ENCODE measurements around the gene MYL5.

The MYL5 gene

GRCh38 chr4:700587-701264 is 26.4 kb downstream of the MYL5 start:
- no peak for ATAC-seq
- no peak for TF ChIP-seq TCF4 (CRISPR knock-in tag; IDR thresholded peaks at IDR 0.05; ENCODE audit: borderline replicate concordance)
- TF ChIP-seq SNAI2 (CRISPR knock-in tag; IDR thresholded peaks at IDR 0.05), result no peak
- TF ChIP-seq PPARA (CRISPR knock-in tag; IDR thresholded peaks at IDR 0.05; ENCODE audit: borderline replicate concordance), result no peak
- TF ChIP-seq ZC3H10 (CRISPR knock-in tag; IDR thresholded peaks at IDR 0.05), result no peak
- no peak for TF ChIP-seq CSRNP3 (CRISPR knock-in tag; IDR thresholded peaks at IDR 0.05)
- no peak for TF ChIP-seq ZNF565 (CRISPR knock-in tag; conservative IDR thresholded peaks at IDR 0.05; ENCODE audit: low read depth)
- no peak for TF ChIP-seq ISL1 (CRISPR knock-in tag; IDR thresholded peaks at IDR 0.05)
- TF ChIP-seq BACH2 (CRISPR knock-in tag; IDR thresholded peaks at IDR 0.05; ENCODE audit: borderline replicate concordance), result no peak
- no peak for TF ChIP-seq ZNF8 (CRISPR knock-in tag; IDR thresholded peaks at IDR 0.05)
- no peak for TF ChIP-seq ZFP3 (CRISPR knock-in tag; IDR thresholded peaks at IDR 0.05)
- no peak for TF ChIP-seq ZNF70 (CRISPR knock-in tag; IDR thresholded peaks at IDR 0.05)
- no peak for TF ChIP-seq POU6F1 (CRISPR knock-in tag; IDR thresholded peaks at IDR 0.05; ENCODE audit: borderline replicate concordance, low read depth)

GRCh38 chr4:702618-703048 is 28.3 kb downstream of the MYL5 start:
- no peak for ATAC-seq
- TF ChIP-seq PPARA (CRISPR knock-in tag; IDR thresholded peaks at IDR 0.05; ENCODE audit: borderline replicate concordance) (no peak), ARNTL (CRISPR knock-in tag; IDR thresholded peaks at IDR 0.05; ENCODE audit: borderline replicate concordance, low read depth) (no peak), ISL1 (CRISPR knock-in tag; IDR thresholded peaks at IDR 0.05) (no peak), ZNF70 (CRISPR knock-in tag; IDR thresholded peaks at IDR 0.05) (no peak), ZFP30 (CRISPR knock-in tag; IDR thresholded peaks at IDR 0.05) (no peak), ZNF565 (CRISPR knock-in tag; conservative IDR thresholded peaks at IDR 0.05; ENCODE audit: low read depth) (no peak), ESRRG (CRISPR knock-in tag; IDR thresholded peaks at IDR 0.05) (no peak), RARB (CRISPR knock-in tag; IDR thresholded peaks at IDR 0.05) (no peak), BACH2 (CRISPR knock-in tag; IDR thresholded peaks at IDR 0.05; ENCODE audit: borderline replicate concordance) (no peak), GLIS3 (CRISPR knock-in tag; IDR thresholded peaks at IDR 0.05) (no peak), ZFP3 (CRISPR knock-in tag; IDR thresholded peaks at IDR 0.05) (no peak), TCF4 (CRISPR knock-in tag; IDR thresholded peaks at IDR 0.05; ENCODE audit: borderline replicate concordance) (no peak), CSDC2 (CRISPR knock-in tag; IDR thresholded peaks at IDR 0.05) (no peak)

GRCh38 chr4:703336-704197 is 29.2 kb downstream of the MYL5 start:
- no peak for TF ChIP-seq PPARA (CRISPR knock-in tag; IDR thresholded peaks at IDR 0.05; ENCODE audit: borderline replicate concordance)
- TF ChIP-seq, protein P1, sequence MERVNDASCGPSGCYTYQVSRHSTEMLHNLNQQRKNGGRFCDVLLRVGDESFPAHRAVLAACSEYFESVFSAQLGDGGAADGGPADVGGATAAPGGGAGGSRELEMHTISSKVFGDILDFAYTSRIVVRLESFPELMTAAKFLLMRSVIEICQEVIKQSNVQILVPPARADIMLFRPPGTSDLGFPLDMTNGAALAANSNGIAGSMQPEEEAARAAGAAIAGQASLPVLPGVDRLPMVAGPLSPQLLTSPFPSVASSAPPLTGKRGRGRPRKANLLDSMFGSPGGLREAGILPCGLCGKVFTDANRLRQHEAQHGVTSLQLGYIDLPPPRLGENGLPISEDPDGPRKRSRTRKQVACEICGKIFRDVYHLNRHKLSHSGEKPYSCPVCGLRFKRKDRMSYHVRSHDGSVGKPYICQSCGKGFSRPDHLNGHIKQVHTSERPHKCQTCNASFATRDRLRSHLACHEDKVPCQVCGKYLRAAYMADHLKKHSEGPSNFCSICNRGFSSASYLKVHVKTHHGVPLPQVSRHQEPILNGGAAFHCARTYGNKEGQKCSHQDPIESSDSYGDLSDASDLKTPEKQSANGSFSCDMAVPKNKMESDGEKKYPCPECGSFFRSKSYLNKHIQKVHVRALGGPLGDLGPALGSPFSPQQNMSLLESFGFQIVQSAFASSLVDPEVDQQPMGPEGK (CRISPR knock-in tag; IDR thresholded peaks at IDR 0.05; ENCODE audit: borderline replicate concordance), result no peak
- TF ChIP-seq, protein P2, sequence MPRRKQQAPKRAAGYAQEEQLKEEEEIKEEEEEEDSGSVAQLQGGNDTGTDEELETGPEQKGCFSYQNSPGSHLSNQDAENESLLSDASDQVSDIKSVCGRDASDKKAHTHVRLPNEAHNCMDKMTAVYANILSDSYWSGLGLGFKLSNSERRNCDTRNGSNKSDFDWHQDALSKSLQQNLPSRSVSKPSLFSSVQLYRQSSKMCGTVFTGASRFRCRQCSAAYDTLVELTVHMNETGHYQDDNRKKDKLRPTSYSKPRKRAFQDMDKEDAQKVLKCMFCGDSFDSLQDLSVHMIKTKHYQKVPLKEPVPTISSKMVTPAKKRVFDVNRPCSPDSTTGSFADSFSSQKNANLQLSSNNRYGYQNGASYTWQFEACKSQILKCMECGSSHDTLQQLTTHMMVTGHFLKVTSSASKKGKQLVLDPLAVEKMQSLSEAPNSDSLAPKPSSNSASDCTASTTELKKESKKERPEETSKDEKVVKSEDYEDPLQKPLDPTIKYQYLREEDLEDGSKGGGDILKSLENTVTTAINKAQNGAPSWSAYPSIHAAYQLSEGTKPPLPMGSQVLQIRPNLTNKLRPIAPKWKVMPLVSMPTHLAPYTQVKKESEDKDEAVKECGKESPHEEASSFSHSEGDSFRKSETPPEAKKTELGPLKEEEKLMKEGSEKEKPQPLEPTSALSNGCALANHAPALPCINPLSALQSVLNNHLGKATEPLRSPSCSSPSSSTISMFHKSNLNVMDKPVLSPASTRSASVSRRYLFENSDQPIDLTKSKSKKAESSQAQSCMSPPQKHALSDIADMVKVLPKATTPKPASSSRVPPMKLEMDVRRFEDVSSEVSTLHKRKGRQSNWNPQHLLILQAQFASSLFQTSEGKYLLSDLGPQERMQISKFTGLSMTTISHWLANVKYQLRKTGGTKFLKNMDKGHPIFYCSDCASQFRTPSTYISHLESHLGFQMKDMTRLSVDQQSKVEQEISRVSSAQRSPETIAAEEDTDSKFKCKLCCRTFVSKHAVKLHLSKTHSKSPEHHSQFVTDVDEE (CRISPR knock-in tag; IDR thresholded peaks at IDR 0.05), result no peak
- TF ChIP-seq RARB (CRISPR knock-in tag; IDR thresholded peaks at IDR 0.05), result no peak
- no peak for TF ChIP-seq ARNTL (CRISPR knock-in tag; IDR thresholded peaks at IDR 0.05; ENCODE audit: borderline replicate concordance, low read depth)
- TF ChIP-seq TOX (CRISPR knock-in tag; IDR thresholded peaks at IDR 0.05; ENCODE audit: borderline replicate concordance), result no peak
- TF ChIP-seq BACH2 (CRISPR knock-in tag; IDR thresholded peaks at IDR 0.05; ENCODE audit: borderline replicate concordance), result no peak
- TF ChIP-seq ZFP3 (CRISPR knock-in tag; IDR thresholded peaks at IDR 0.05), result no peak
- no peak for TF ChIP-seq CSRNP3 (CRISPR knock-in tag; IDR thresholded peaks at IDR 0.05)
- no peak for TF ChIP-seq ZNF70 (CRISPR knock-in tag; IDR thresholded peaks at IDR 0.05)
- no peak for TF ChIP-seq ZNF565 (CRISPR knock-in tag; conservative IDR thresholded peaks at IDR 0.05; ENCODE audit: low read depth)
- no peak for TF ChIP-seq ISL1 (CRISPR knock-in tag; IDR thresholded peaks at IDR 0.05)
- TF ChIP-seq ZFP30 (CRISPR knock-in tag; IDR thresholded peaks at IDR 0.05), result no peak
- no peak for TF ChIP-seq SNAI2 (CRISPR knock-in tag; IDR thresholded peaks at IDR 0.05)
- TF ChIP-seq CSDC2 (CRISPR knock-in tag; IDR thresholded peaks at IDR 0.05), result no peak
- ATAC-seq, result no peak
